ENCODE results near the gene ITPRIP.

Gene ITPRIP

DNA sequence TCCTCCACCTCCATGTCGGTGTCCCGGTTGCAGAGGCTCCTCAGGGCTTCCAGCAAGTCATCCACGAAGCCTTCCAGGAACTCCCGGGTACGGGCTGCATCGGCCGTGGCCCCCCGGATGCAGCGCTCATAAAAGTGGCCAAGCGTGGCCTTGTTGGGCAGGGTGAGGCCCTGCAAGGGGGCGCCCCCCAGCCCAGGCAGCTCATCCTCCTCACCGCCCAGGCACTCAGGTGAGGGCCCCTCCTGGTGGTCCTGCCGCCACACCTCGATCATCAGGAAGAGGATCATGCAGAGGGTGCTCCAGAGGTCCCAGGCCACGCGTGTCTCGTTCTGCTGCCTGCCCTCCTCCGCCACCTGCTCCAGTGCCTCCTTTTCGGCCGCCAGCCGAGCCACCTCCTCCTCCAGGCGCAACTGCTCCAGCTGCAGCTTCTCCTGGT is 22.8 kb downstream of the ITPRIP start:
- H3K27ac ChIP-seq (ENCODE audit: low read length), result no peak overlapping the region
- peaks cover 33 to 43% of the 10 kb centered on the region in 2 donors for H3K36me3 ChIP-seq (ENCODE audit: control insufficient read depth in 1 of 2, insufficient read depth in 2 of 2, low read length in 2 of 2)
- H3K4me1 ChIP-seq (ENCODE audit: control insufficient read depth in 1 of 2, insufficient read depth in 2 of 2, low read length in 2 of 2), result peaks cover 25 to 35% of the 10 kb centered on the region in 2 donors

GRCh38 chr10:104314591-104315485 is 23.4 kb downstream of the ITPRIP start:
- H3K4me3 ChIP-seq (ENCODE audit: low read depth in 1 of 2, low read length in 2 of 2), result no peak overlapping the region
- no peak overlapping the region for H3K27ac ChIP-seq (ENCODE audit: low read length)
- H3K9me3 ChIP-seq (ENCODE audit: control insufficient read depth in 1 of 2, low read length in 2 of 2), result no peaks in the 10 kb centered on the region
- H3K36me3 ChIP-seq (ENCODE audit: control insufficient read depth in 1 of 2, insufficient read depth in 2 of 2, low read length in 2 of 2), result peaks cover 33 to 44% of the 10 kb centered on the region in 2 donors
- H3K27me3 ChIP-seq (ENCODE audit: low read depth, low read length), result no peaks in the 10 kb centered on the region
- H3K4me1 ChIP-seq (ENCODE audit: control insufficient read depth in 1 of 2, insufficient read depth in 2 of 2, low read length in 2 of 2), result peaks cover 22 to 35% of the 10 kb centered on the region in 2 donors

More for the DNA sequence above, 22.8 kb downstream of the ITPRIP start:
- no peaks in the 10 kb centered on the region for H3K9me3 ChIP-seq (ENCODE audit: control insufficient read depth in 1 of 2, low read length in 2 of 2)
- H3K27me3 ChIP-seq (ENCODE audit: low read depth, low read length), result no peaks in the 10 kb centered on the region
- H3K4me3 ChIP-seq (ENCODE audit: low read depth in 1 of 2, low read length in 2 of 2), result no peak overlapping the region

- Histone ChIP-seq H3K4me3 (ENCODE audit: low read depth in 1 of 2, low read length in 2 of 2) (no peak overlapping the region), H3K27me3 (ENCODE audit: low read depth, low read length) (no peaks in the 10 kb centered on the region), H3K4me1 (ENCODE audit: control insufficient read depth in 1 of 2, insufficient read depth in 2 of 2, low read length in 2 of 2) (peaks cover 2 to 4% of the 10 kb centered on the region in 2 donors), H3K36me3 (ENCODE audit: control insufficient read depth in 1 of 2, insufficient read depth in 2 of 2, low read length in 2 of 2) (peaks cover 33 to 44% of the 10 kb centered on the region in 2 donors), H3K27ac (ENCODE audit: low read length) (no peak overlapping the region), H3K9me3 (ENCODE audit: control insufficient read depth in 1 of 2, low read length in 2 of 2) (no peaks in the 10 kb centered on the region)
These were observed 27.0 kb downstream of the ITPRIP start for GRCh38 chr10:104311184-104311720.

GRCh38 chr10:104309980-104310978 is 28.0 kb downstream of the ITPRIP start:
- no peaks in the 10 kb centered on the region for H3K27me3 ChIP-seq (ENCODE audit: low read depth, low read length)
- no peak overlapping the region for H3K4me3 ChIP-seq (ENCODE audit: low read depth in 1 of 2, low read length in 2 of 2)
- no peaks in the 10 kb centered on the region for H3K9me3 ChIP-seq (ENCODE audit: control insufficient read depth in 1 of 2, low read length in 2 of 2)
- peaks cover 28 to 44% of the 10 kb centered on the region in 2 donors for H3K36me3 ChIP-seq (ENCODE audit: control insufficient read depth in 1 of 2, insufficient read depth in 2 of 2, low read length in 2 of 2)
- H3K4me1 ChIP-seq (ENCODE audit: control insufficient read depth in 1 of 2, insufficient read depth in 2 of 2, low read length in 2 of 2), result peaks cover 7 to 11% of the 10 kb centered on the region in 2 donors
- no peak overlapping the region for H3K27ac ChIP-seq (ENCODE audit: low read length)

- Histone ChIP-seq H3K9me3 (ENCODE audit: control insufficient read depth in 1 of 2, low read length in 2 of 2) (no peaks in the 10 kb centered on the region), H3K27me3 (ENCODE audit: low read depth, low read length) (no peaks in the 10 kb centered on the region), H3K4me1 (ENCODE audit: control insufficient read depth in 1 of 2, insufficient read depth in 2 of 2, low read length in 2 of 2) (peaks cover 7 to 18% of the 10 kb centered on the region in 2 donors), H3K36me3 (ENCODE audit: control insufficient read depth in 1 of 2, insufficient read depth in 2 of 2, low read length in 2 of 2) (peaks cover 10 to 27% of the 10 kb centered on the region in 2 donors), H3K27ac (ENCODE audit: low read length) (no peak overlapping the region), H3K4me3 (ENCODE audit: low read depth in 1 of 2, low read length in 2 of 2) (no peak overlapping the region)
These were observed 29.8 kb downstream of the ITPRIP start for GRCh38 chr10:104308439-104308903.

DNA sequence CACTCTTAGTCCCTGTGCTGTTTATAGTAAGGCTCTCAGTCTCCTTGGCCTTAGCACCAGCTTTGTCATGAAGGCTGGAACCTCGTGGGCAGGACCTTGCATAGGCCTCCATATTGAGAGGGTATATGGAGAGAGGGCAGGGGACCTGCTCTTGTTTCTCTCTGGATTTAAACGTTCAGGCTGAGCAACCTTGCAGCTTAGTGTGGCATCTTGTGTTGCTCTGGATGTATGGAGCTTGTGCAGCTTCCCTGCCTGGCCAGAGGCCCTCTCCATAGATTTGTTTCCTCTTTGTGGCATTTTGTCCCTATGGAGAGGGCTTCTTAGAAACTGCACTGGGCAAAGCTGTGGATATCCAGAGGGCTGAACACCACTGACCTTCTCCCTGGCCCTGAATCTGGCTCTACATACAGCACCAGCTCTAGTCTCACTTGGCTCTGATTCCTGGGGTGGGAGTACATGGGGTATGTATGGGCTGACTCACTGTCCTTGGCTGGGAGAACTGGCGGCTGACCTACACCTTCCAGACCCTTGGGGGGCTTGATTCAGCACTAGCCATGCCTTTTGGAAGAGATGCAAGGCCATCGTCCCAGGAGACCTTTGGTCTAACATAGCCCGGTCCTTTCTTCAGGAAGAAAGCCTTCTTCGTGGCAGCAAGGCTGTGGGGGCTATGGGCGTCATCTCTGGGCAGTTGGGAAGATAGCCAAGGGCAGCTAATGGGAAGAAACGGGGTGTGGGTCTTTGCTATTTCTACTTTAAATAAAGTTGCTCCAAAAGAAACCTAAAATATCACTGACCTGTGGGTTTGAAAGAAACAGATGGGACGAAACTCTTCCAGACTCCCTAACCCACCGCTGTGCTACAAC is 30.5 kb downstream of the ITPRIP start:
- no peaks in the 10 kb centered on the region for H3K27me3 ChIP-seq (ENCODE audit: low read depth, low read length)
- no peak overlapping the region for H3K27ac ChIP-seq (ENCODE audit: low read length)
- H3K4me1 ChIP-seq (ENCODE audit: control insufficient read depth in 1 of 2, insufficient read depth in 2 of 2, low read length in 2 of 2), result peaks cover 7 to 22% of the 10 kb centered on the region in 2 donors

DNA sequence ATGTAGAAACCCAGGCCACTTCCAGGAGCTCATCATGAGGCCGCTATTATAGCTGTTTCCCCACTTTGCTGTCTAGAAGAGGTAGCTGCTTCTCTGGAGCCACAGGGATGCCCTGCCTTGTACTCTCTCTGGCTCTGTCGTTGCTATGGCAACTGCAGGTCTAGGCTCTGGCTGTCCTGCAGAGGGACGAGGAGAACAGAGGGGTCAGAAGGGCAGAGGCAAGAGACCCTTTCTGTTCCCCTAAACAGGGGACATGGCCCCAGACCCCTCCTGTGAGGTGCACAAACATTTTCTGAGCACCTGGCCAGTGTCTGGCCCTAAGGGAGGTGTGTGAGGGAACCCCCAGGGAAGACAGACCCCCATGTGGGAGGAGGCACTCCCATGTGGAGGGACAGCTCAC is 31.4 kb downstream of the ITPRIP start:
- H3K27ac ChIP-seq (ENCODE audit: low read length), result no peak overlapping the region
- H3K36me3 ChIP-seq (ENCODE audit: control insufficient read depth in 1 of 2, insufficient read depth in 2 of 2, low read length in 2 of 2), result peaks cover 0 to 11% of the 10 kb centered on the region in 2 donors
- H3K27me3 ChIP-seq (ENCODE audit: low read depth, low read length), result no peaks in the 10 kb centered on the region
- no peak overlapping the region for H3K4me3 ChIP-seq (ENCODE audit: low read depth in 1 of 2, low read length in 2 of 2)
- H3K9me3 ChIP-seq (ENCODE audit: control insufficient read depth in 1 of 2, low read length in 2 of 2), result no peaks in the 10 kb centered on the region
- H3K4me1 ChIP-seq (ENCODE audit: control insufficient read depth in 1 of 2, insufficient read depth in 2 of 2, low read length in 2 of 2), result peaks cover 7 to 22% of the 10 kb centered on the region in 2 donors

More for the DNA sequence above, 30.5 kb downstream of the ITPRIP start:
- Histone ChIP-seq H3K4me3 (ENCODE audit: low read depth in 1 of 2, low read length in 2 of 2) (no peak overlapping the region), H3K9me3 (ENCODE audit: control insufficient read depth in 1 of 2, low read length in 2 of 2) (no peaks in the 10 kb centered on the region), H3K36me3 (ENCODE audit: control insufficient read depth in 1 of 2, insufficient read depth in 2 of 2, low read length in 2 of 2) (peaks cover 3 to 20% of the 10 kb centered on the region in 2 donors)

DNA sequence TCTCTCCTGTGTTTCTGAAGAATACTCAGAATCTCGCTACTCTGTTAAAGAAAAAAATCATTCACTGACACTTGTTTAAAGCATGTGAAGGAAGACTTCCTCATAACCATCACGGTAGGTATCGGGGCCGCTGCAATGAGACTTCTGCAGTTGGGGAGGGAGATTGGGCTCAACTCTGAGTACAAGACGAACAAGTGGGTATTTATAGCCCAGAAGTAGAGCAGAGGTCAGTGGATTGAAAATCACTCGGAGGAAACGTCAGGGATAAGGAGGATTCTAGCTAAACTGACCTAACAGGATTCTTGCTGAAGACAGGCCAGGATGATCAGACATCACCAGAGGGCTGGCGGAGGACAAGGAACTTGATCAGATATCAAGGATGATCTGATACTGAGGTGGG is 33.3 kb downstream of the ITPRIP start:
- Histone ChIP-seq H3K4me1 (ENCODE audit: control insufficient read depth in 1 of 2, insufficient read depth in 2 of 2, low read length in 2 of 2) (peaks cover 7 to 26% of the 10 kb centered on the region in 2 donors), H3K4me3 (ENCODE audit: low read depth in 1 of 2, low read length in 2 of 2) (no peak overlapping the region), H3K36me3 (ENCODE audit: control insufficient read depth in 1 of 2, insufficient read depth in 2 of 2, low read length in 2 of 2) (peaks cover 0 to 9% of the 10 kb centered on the region in 2 donors), H3K27ac (ENCODE audit: low read length) (peak overlapping the region; percentile 6), H3K9me3 (ENCODE audit: control insufficient read depth in 1 of 2, low read length in 2 of 2) (no peaks in the 10 kb centered on the region), H3K27me3 (ENCODE audit: low read depth, low read length) (no peaks in the 10 kb centered on the region)

DNA sequence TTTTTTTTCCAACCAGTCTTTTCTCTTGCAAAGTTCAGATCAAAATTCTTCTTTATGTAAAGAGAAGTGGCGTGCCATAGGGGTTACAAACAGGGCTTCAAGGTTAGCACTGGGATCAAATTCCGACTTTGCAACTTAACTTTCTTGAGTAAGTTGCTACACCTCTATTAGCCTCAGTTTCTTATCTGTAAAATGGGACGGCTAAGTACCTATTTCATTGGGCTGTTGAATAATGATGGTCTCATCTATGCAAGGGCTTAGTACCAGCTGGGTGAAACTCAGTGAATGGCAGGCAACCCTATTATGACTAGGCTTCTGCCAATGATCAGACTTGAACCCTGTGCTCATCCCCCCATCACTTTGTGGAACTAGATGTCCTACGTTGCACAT is 33.9 kb downstream of the ITPRIP start:
- H3K9me3 ChIP-seq (ENCODE audit: control insufficient read depth in 1 of 2, low read length in 2 of 2), result no peaks in the 10 kb centered on the region
- H3K27ac ChIP-seq (ENCODE audit: low read length), result no peak overlapping the region
- H3K27me3 ChIP-seq (ENCODE audit: low read depth, low read length), result no peaks in the 10 kb centered on the region
- H3K4me1 ChIP-seq (ENCODE audit: control insufficient read depth in 1 of 2, insufficient read depth in 2 of 2, low read length in 2 of 2), result peaks cover 7 to 26% of the 10 kb centered on the region in 2 donors
- H3K4me3 ChIP-seq (ENCODE audit: low read depth in 1 of 2, low read length in 2 of 2), result no peak overlapping the region
- H3K36me3 ChIP-seq (ENCODE audit: control insufficient read depth in 1 of 2, insufficient read depth in 2 of 2, low read length in 2 of 2), result peaks cover 0 to 9% of the 10 kb centered on the region in 2 donors
